GM21390 (cell line): Measurements from ENCODE around the gene EEFSEC.

Source experiments
- ATAC-seq: cut with Tn5 transposase; IDR thresholded peaks from one replicate; pipeline ENCODE4 v1.9.1; 2021; ENCODE audit not compliant: unreplicated experiment

Gene EEFSEC

GRCh38 chr3:128457937-128458336, 304.7 kb downstream of the EEFSEC start:
- no peak for ATAC-seq
